ENCODE data around the gene FAM240B.

The FAM240B gene

DNA sequence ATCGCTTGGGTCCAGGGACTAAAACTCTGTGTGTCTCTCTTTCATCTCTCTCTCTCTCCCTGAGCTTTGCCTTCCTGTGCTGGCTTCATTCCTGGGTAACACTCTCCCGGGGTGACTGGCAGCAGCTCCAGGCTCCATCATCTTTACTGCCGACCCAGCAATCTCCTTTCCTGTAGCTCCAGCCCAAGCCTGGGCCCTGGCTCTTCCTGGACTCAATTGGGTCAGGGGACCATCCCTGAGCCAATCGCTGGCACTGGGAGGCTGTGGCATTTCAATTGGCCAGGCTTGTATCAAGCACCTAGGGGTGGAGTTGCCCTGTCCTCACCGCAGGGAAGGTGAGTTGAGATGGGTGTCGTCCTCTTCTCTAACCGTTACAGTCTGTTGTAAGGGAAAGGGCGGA lies 31.9 kb downstream of the FAM240B start:
- Histone ChIP-seq H3K36me3 (replicated peaks; ENCODE audit: insufficient read depth, low read length) (no peaks in the 10 kb centered on the region), H3K9ac (ENCODE audit: low read length) (no peak overlapping the region; the same call in 1 of the 2 replicates), H3K9me3 (replicated peaks; ENCODE audit: insufficient read depth, low read length) (no peaks in the 10 kb centered on the region), H3F3A (ENCODE audit: insufficient read depth, low read length) (no peaks in the 10 kb centered on the region), H2AFZ (ENCODE audit: low read length) (peak overlapping the region; percentile 74), H3K9me2 (replicated peaks; ENCODE audit: insufficient read depth, low read length) (no peaks in the 10 kb centered on the region), H3K27me3 (replicated peaks; ENCODE audit: insufficient read depth, low read length) (no peaks in the 10 kb centered on the region), H4K20me1 (ENCODE audit: insufficient read depth, low read length) (no peaks in the 10 kb centered on the region), H3K4me3 (ENCODE audit: low read length) (peak overlapping the region; percentile 31; the same call in 1 of the 2 replicates), H3K27ac (ENCODE audit: low read length) (no peak overlapping the region), H3K79me2 (ENCODE audit: low read length) (no peaks in the 10 kb centered on the region), H3K4me1 (ENCODE audit: low read length) (peaks cover 3% of the 10 kb centered on the region; the same call in 1 of the 2 replicates), H3K4me2 (ENCODE audit: low read depth, low read length) (peak overlapping the region; percentile 35)
- no peak for DNase-seq
- no peak for TF ChIP-seq EZH2phosphoT487 (IDR thresholded peaks at IDR 0.05; ENCODE audit: low read length)

DNA sequence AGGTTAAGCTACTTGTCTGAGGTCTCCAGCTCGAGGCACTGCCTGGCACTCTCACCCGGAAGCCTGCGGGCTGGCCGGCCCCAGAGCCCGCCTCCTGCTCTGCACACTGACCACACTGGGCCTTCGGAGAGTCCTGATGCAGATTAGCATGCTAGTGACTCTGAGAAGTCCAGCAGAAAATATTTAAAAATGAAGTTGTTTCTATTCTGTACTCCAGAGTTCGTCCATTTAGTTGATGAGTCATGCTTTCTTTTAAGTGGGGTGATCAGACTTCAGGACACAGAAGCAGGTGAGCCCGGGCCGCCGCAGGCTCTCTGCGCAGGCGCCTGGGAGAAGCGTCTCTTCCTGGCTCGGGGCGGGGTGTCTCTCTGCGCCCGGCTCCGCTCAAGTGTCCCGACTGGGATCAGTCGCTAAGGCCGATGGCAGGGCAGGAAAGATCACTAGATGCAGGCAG lies 32.5 kb downstream of the FAM240B start:
- Histone ChIP-seq H3K9me3 (replicated peaks; ENCODE audit: insufficient read depth, low read length) (no peaks in the 10 kb centered on the region), H3K4me3 (ENCODE audit: low read length) (peak overlapping the region; percentile 31; the same call in 1 of the 2 replicates), H3K79me2 (ENCODE audit: low read length) (no peaks in the 10 kb centered on the region), H3K4me2 (ENCODE audit: low read depth, low read length) (peak overlapping the region; percentile 35), H3K27ac (ENCODE audit: low read length) (peak overlapping the region; percentile 36; the same call in 1 of the 2 replicates), H3K27me3 (replicated peaks; ENCODE audit: insufficient read depth, low read length) (no peaks in the 10 kb centered on the region), H4K20me1 (ENCODE audit: insufficient read depth, low read length) (no peaks in the 10 kb centered on the region), H3K9me2 (replicated peaks; ENCODE audit: insufficient read depth, low read length) (no peaks in the 10 kb centered on the region), H3K36me3 (replicated peaks; ENCODE audit: insufficient read depth, low read length) (no peaks in the 10 kb centered on the region), H3K4me1 (ENCODE audit: low read length) (peaks cover 3% of the 10 kb centered on the region; the same call in 1 of the 2 replicates), H3F3A (ENCODE audit: insufficient read depth, low read length) (no peaks in the 10 kb centered on the region), H2AFZ (ENCODE audit: low read length) (peak overlapping the region; percentile 74), H3K9ac (ENCODE audit: low read length) (peak overlapping the region; percentile 16; the same call in 1 of the 2 replicates)
- TF ChIP-seq EZH2 (optimal IDR thresholded peaks at IDR 0.05; ENCODE audit: low read depth, low read length) (no peak), EZH2phosphoT487 (IDR thresholded peaks at IDR 0.05; ENCODE audit: low read length) (no peak)
- TF ChIP-seq, protein P1, sequence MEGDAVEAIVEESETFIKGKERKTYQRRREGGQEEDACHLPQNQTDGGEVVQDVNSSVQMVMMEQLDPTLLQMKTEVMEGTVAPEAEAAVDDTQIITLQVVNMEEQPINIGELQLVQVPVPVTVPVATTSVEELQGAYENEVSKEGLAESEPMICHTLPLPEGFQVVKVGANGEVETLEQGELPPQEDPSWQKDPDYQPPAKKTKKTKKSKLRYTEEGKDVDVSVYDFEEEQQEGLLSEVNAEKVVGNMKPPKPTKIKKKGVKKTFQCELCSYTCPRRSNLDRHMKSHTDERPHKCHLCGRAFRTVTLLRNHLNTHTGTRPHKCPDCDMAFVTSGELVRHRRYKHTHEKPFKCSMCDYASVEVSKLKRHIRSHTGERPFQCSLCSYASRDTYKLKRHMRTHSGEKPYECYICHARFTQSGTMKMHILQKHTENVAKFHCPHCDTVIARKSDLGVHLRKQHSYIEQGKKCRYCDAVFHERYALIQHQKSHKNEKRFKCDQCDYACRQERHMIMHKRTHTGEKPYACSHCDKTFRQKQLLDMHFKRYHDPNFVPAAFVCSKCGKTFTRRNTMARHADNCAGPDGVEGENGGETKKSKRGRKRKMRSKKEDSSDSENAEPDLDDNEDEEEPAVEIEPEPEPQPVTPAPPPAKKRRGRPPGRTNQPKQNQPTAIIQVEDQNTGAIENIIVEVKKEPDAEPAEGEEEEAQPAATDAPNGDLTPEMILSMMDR (IDR thresholded peaks at IDR 0.05; ENCODE audit: low read length) = no peak
- peak; percentile 69 for DNase-seq

DNA sequence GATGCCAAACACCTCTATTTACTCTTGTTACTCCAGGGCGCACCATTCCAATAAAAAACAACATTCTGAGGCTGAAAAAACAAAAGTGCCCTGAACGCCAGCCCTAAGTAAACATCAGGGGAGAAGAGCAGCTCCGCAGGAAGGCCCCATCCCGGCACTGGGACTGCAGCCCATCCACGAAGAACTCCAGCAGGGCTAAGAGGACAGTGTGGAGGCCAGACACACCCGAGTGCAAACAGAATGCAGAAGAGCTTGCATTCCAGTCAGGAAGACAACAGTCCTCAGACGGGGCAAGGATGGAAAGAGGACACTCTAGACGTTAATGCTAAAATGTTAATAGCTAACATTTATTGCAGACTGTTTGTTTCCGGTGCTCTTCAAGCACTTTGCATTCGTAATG lies 33.0 kb downstream of the FAM240B start:
- Histone ChIP-seq H4K20me1 (ENCODE audit: insufficient read depth, low read length) (no peaks in the 10 kb centered on the region), H3F3A (ENCODE audit: insufficient read depth, low read length) (no peaks in the 10 kb centered on the region), H3K9me2 (replicated peaks; ENCODE audit: insufficient read depth, low read length) (no peaks in the 10 kb centered on the region), H3K9me3 (replicated peaks; ENCODE audit: insufficient read depth, low read length) (no peaks in the 10 kb centered on the region), H2AFZ (ENCODE audit: low read length) (peak overlapping the region; percentile 74), H3K4me3 (ENCODE audit: low read length) (peak overlapping the region; percentile 31; the same call in 1 of the 2 replicates), H3K4me1 (ENCODE audit: low read length) (peaks cover 3% of the 10 kb centered on the region; the same call in 1 of the 2 replicates), H3K36me3 (replicated peaks; ENCODE audit: insufficient read depth, low read length) (no peaks in the 10 kb centered on the region), H3K9ac (ENCODE audit: low read length) (no peak overlapping the region), H3K79me2 (ENCODE audit: low read length) (no peaks in the 10 kb centered on the region), H3K4me2 (ENCODE audit: low read depth, low read length) (peak overlapping the region; percentile 35), H3K27ac (ENCODE audit: low read length) (peak overlapping the region; percentile 36; the same call in 1 of the 2 replicates), H3K27me3 (replicated peaks; ENCODE audit: insufficient read depth, low read length) (no peaks in the 10 kb centered on the region)
- DNase-seq = no peak
- TF ChIP-seq EZH2phosphoT487 (IDR thresholded peaks at IDR 0.05; ENCODE audit: low read length) = no peak
- TF ChIP-seq EZH2 (optimal IDR thresholded peaks at IDR 0.05; ENCODE audit: low read depth, low read length) = no peak
- TF ChIP-seq, protein P1 (IDR thresholded peaks at IDR 0.05; ENCODE audit: low read length) = no peak

DNA sequence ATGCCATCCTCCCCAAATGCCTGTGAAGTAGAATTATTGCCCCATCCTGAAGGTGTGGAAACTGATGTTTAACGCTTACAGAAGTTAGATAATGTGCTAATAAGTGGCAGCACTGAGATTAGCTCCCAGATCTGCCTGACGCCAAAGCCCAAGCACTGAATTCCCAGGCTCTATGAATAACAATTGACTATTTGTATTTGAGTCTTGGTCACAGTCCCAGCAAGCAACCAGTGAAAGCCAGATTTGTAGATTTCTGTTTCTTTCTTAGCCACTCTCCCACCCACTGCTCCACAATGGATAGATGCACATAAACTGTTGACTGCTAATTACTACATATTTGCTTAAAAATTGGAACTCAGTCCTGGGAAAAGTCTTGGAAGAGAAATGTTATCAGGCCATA lies 34.4 kb downstream of the FAM240B start:
- Histone ChIP-seq H3K27me3 (replicated peaks; ENCODE audit: insufficient read depth, low read length) (no peaks in the 10 kb centered on the region), H3K36me3 (replicated peaks; ENCODE audit: insufficient read depth, low read length) (no peaks in the 10 kb centered on the region), H2AFZ (ENCODE audit: low read length) (no peak overlapping the region), H3K9me2 (replicated peaks; ENCODE audit: insufficient read depth, low read length) (no peaks in the 10 kb centered on the region), H3K27ac (ENCODE audit: low read length) (no peak overlapping the region), H3K9me3 (replicated peaks; ENCODE audit: insufficient read depth, low read length) (no peaks in the 10 kb centered on the region), H3K4me3 (ENCODE audit: low read length) (no peak overlapping the region), H3K9ac (ENCODE audit: low read length) (no peak overlapping the region), H3K4me2 (ENCODE audit: low read depth, low read length) (no peak overlapping the region), H3K4me1 (ENCODE audit: low read length) (peaks cover 3% of the 10 kb centered on the region; the same call in 1 of the 2 replicates), H3F3A (ENCODE audit: insufficient read depth, low read length) (no peaks in the 10 kb centered on the region), H3K79me2 (ENCODE audit: low read length) (no peaks in the 10 kb centered on the region), H4K20me1 (ENCODE audit: insufficient read depth, low read length) (no peaks in the 10 kb centered on the region)
- TF ChIP-seq, protein P1 (IDR thresholded peaks at IDR 0.05; ENCODE audit: low read length) = no peak
- no peak for TF ChIP-seq EZH2phosphoT487 (IDR thresholded peaks at IDR 0.05; ENCODE audit: low read length)
- TF ChIP-seq EZH2 (optimal IDR thresholded peaks at IDR 0.05; ENCODE audit: low read depth, low read length) = no peak
- no peak for DNase-seq

Data from MM.1S (cell line).